ENCODE results near the gene PSAP.
"Not testable (repeated sequence)": the region's sequence is repeated elsewhere in the genome, so short reads cannot be mapped to it uniquely, and the experiment has no call there.

PSAP gene

GRCh38 chr10:71852355-71852937, 1.4 kb upstream of the PSAP start:
- Histone ChIP-seq H2BK12ac (ENCODE audit: low read length) (no peak overlapping the region), H4K91ac (ENCODE audit: low read depth, low read length) (peak overlapping the region; percentile 15), H3K9me3 (ENCODE audit: insufficient read depth, low read depth, low read length) (peaks cover 2% of the 10 kb centered on the region)

GRCh38 chr10:71851465-71852095, 529 bp upstream of the PSAP start:
- WGBS (ENCODE audit: extremely low coverage, insufficient coverage, insufficient read length), result no CpG with 5 or more reads among the region's 20 CpGs
- H3K27ac ChIP-seq (ENCODE audit: low read depth, low read length); H3K36me3 ChIP-seq (ENCODE audit: control insufficient read depth in 1 of 2, insufficient read depth in 2 of 2, low read length in 2 of 2); H3K23ac ChIP-seq (ENCODE audit: low read length); H3K27me3 ChIP-seq (ENCODE audit: insufficient read depth, low read length); H3K4me3 ChIP-seq (ENCODE audit: low read depth, low read length); H3K9me3 ChIP-seq (ENCODE audit: insufficient read depth, low read depth, low read length); H3K9ac ChIP-seq (ENCODE audit: low read length); DNase-seq: not testable (repeated sequence)
- peaks cover 2 to 11% of the 10 kb centered on the region in 2 experiments for H3K4me1 ChIP-seq (ENCODE audit: control insufficient read depth in 1 of 2, insufficient read depth in 2 of 2, low read length in 2 of 2)
- H4K12ac ChIP-seq (ENCODE audit: low read depth, low read length), result peak overlapping the region; percentile 46
- peaks cover 26% of the 10 kb centered on the region for H3K79me2 ChIP-seq (ENCODE audit: control insufficient read depth, insufficient read depth, low read length, poor library complexity)
- peak overlapping the region; percentile 24 for H2BK5ac ChIP-seq (ENCODE audit: low read depth, low read length, poor library complexity)
- H2BK120ac ChIP-seq (ENCODE audit: insufficient read depth, low read length, poor library complexity), result peak overlapping the region; percentile 50
- H2BK12ac ChIP-seq (ENCODE audit: low read length), result peak overlapping the region; percentile 27
- peak overlapping the region; percentile 71 for H4K8ac ChIP-seq (ENCODE audit: low read depth, low read length)
- peak overlapping the region; percentile 31 for H3K14ac ChIP-seq (ENCODE audit: low read length)
- peak overlapping the region; percentile 26 for H2AFZ ChIP-seq (ENCODE audit: insufficient read depth, low read length, poor library complexity)
- peak overlapping the region; percentile 81 for H3K4ac ChIP-seq (ENCODE audit: low read depth, low read length)
- H2AK5ac ChIP-seq (ENCODE audit: low read length), result peak overlapping the region; percentile 31
- H4K91ac ChIP-seq (ENCODE audit: low read depth, low read length), result peak overlapping the region; percentile 78
- H3K18ac ChIP-seq (ENCODE audit: low read length), result peak overlapping the region; percentile 79
- H3K4me2 ChIP-seq (ENCODE audit: low read length), result peak overlapping the region; percentile 42
- peaks cover 12% of the 10 kb centered on the region for H3K79me1 ChIP-seq (ENCODE audit: low read length)

More at GRCh38 chr10:71852355-71852937, 1.4 kb upstream of the PSAP start:
- Histone ChIP-seq H3K14ac (ENCODE audit: low read length) (no peak overlapping the region), H4K8ac (ENCODE audit: low read depth, low read length) (no peak overlapping the region), H3K18ac (ENCODE audit: low read length) (no peak overlapping the region), H3K27me3 (ENCODE audit: insufficient read depth, low read length) (no peaks in the 10 kb centered on the region), H3K23ac (ENCODE audit: low read length) (no peak overlapping the region), H2AFZ (ENCODE audit: insufficient read depth, low read length, poor library complexity) (no peak overlapping the region), H3K36me3 (ENCODE audit: control insufficient read depth in 1 of 2, insufficient read depth in 2 of 2, low read length in 2 of 2) (peaks cover 3% of the 10 kb centered on the region in 2 experiments), H4K12ac (ENCODE audit: low read depth, low read length) (no peak overlapping the region), H3K4me2 (ENCODE audit: low read length) (no peak overlapping the region), H2AK5ac (ENCODE audit: low read length) (peak overlapping the region; percentile 1), H2BK120ac (ENCODE audit: insufficient read depth, low read length, poor library complexity) (no peak overlapping the region), H3K4me3 (ENCODE audit: low read depth, low read length) (no peak overlapping the region), H3K9ac (ENCODE audit: low read length) (no peak overlapping the region), H3K79me2 (ENCODE audit: control insufficient read depth, insufficient read depth, low read length, poor library complexity) (peaks cover 21% of the 10 kb centered on the region), H3K4me1 (ENCODE audit: control insufficient read depth in 1 of 2, insufficient read depth in 2 of 2, low read length in 2 of 2) (peaks cover 2 to 11% of the 10 kb centered on the region in 2 experiments), H3K79me1 (ENCODE audit: low read length) (peaks cover 12% of the 10 kb centered on the region), H3K27ac (ENCODE audit: low read depth, low read length) (no peak overlapping the region), H2BK5ac (ENCODE audit: low read depth, low read length, poor library complexity) (no peak overlapping the region), H3K4ac (ENCODE audit: low read depth, low read length) (no peak overlapping the region)
- no peak for DNase-seq
- no CpG with 5 or more reads among the region's 11 CpGs for WGBS (ENCODE audit: extremely low coverage, insufficient coverage, insufficient read length)

- peak overlapping the region; percentile 7 for H2AK5ac ChIP-seq (ENCODE audit: low read length)
- no peaks in the 10 kb centered on the region for H3K9me3 ChIP-seq (ENCODE audit: insufficient read depth, low read depth, low read length)
- no CpG with 5 or more reads among the region's 13 CpGs for WGBS (ENCODE audit: extremely low coverage, insufficient coverage, insufficient read length)
Measured at GRCh38 chr10:71850021-71850742, 869 bp downstream of the PSAP start.

GRCh38 chr10:71849461-71849908, 1.6 kb downstream of the PSAP start:
- no peak overlapping the region for H3K27ac ChIP-seq (ENCODE audit: low read depth, low read length)
- H3K18ac ChIP-seq (ENCODE audit: low read length), result no peak overlapping the region
- DNase-seq, result peak in 1 of 2 donors; percentile 57
- H3K9me3 ChIP-seq (ENCODE audit: insufficient read depth, low read depth, low read length), result no peaks in the 10 kb centered on the region
- H3K4me2 ChIP-seq (ENCODE audit: low read length), result peak overlapping the region; percentile 13
- H3K79me1 ChIP-seq (ENCODE audit: low read length), result peaks cover 12% of the 10 kb centered on the region
- no peak overlapping the region for H2BK120ac ChIP-seq (ENCODE audit: insufficient read depth, low read length, poor library complexity)
- H3K9ac ChIP-seq (ENCODE audit: low read length), result no peak overlapping the region
- peak overlapping the region; percentile 98 for H3K4ac ChIP-seq (ENCODE audit: low read depth, low read length)
- H3K4me3 ChIP-seq (ENCODE audit: low read depth, low read length), result no peak overlapping the region
- no CpG with 5 or more reads among the region's 17 CpGs for WGBS (ENCODE audit: extremely low coverage, insufficient coverage, insufficient read length)
- H4K91ac ChIP-seq (ENCODE audit: low read depth, low read length), result no peak overlapping the region
- no peak overlapping the region for H2AFZ ChIP-seq (ENCODE audit: insufficient read depth, low read length, poor library complexity)
- H3K14ac ChIP-seq (ENCODE audit: low read length), result no peak overlapping the region
- H2BK12ac ChIP-seq (ENCODE audit: low read length), result no peak overlapping the region
- H3K79me2 ChIP-seq (ENCODE audit: control insufficient read depth, insufficient read depth, low read length, poor library complexity), result peaks cover 28% of the 10 kb centered on the region
- H2AK5ac ChIP-seq (ENCODE audit: low read length), result no peak overlapping the region
- no peak overlapping the region for H3K23ac ChIP-seq (ENCODE audit: low read length)
- peaks cover 2 to 13% of the 10 kb centered on the region in 2 experiments for H3K4me1 ChIP-seq (ENCODE audit: control insufficient read depth in 1 of 2, insufficient read depth in 2 of 2, low read length in 2 of 2)
- no peak overlapping the region for H4K8ac ChIP-seq (ENCODE audit: low read depth, low read length)
- peaks cover 3% of the 10 kb centered on the region in 2 experiments for H3K36me3 ChIP-seq (ENCODE audit: control insufficient read depth in 1 of 2, insufficient read depth in 2 of 2, low read length in 2 of 2)
- no peak overlapping the region for H4K12ac ChIP-seq (ENCODE audit: low read depth, low read length)
- H3K27me3 ChIP-seq (ENCODE audit: insufficient read depth, low read length), result no peaks in the 10 kb centered on the region
- H2BK5ac ChIP-seq (ENCODE audit: low read depth, low read length, poor library complexity), result no peak overlapping the region

More at GRCh38 chr10:71850021-71850742, 869 bp downstream of the PSAP start:
- Histone ChIP-seq H3K23ac (ENCODE audit: low read length) (no peak overlapping the region), H3K79me2 (ENCODE audit: control insufficient read depth, insufficient read depth, low read length, poor library complexity) (peaks cover 28% of the 10 kb centered on the region), H3K36me3 (ENCODE audit: control insufficient read depth in 1 of 2, insufficient read depth in 2 of 2, low read length in 2 of 2) (peaks cover 3% of the 10 kb centered on the region in 2 experiments), H2BK120ac (ENCODE audit: insufficient read depth, low read length, poor library complexity) (peak overlapping the region; percentile 94), H4K8ac (ENCODE audit: low read depth, low read length) (peak overlapping the region; percentile 94), H4K91ac (ENCODE audit: low read depth, low read length) (peak overlapping the region; percentile 92), H3K14ac (ENCODE audit: low read length) (peak overlapping the region; percentile 98), H3K79me1 (ENCODE audit: low read length) (peaks cover 12% of the 10 kb centered on the region), H3K27ac (ENCODE audit: low read depth, low read length) (peak overlapping the region; percentile 98), H4K12ac (ENCODE audit: low read depth, low read length) (peak overlapping the region; percentile 89), H2BK5ac (ENCODE audit: low read depth, low read length, poor library complexity) (peak overlapping the region; percentile 99), H2AFZ (ENCODE audit: insufficient read depth, low read length, poor library complexity) (peak overlapping the region; percentile 93), H2BK12ac (ENCODE audit: low read length) (peak overlapping the region; percentile 16), H3K4me2 (ENCODE audit: low read length) (peak overlapping the region; percentile 56), H3K4me3 (ENCODE audit: low read depth, low read length) (peak overlapping the region; percentile 80), H3K27me3 (ENCODE audit: insufficient read depth, low read length) (no peaks in the 10 kb centered on the region), H3K9ac (ENCODE audit: low read length) (peak overlapping the region; percentile 82), H3K4me1 (ENCODE audit: control insufficient read depth in 1 of 2, insufficient read depth in 2 of 2, low read length in 2 of 2) (peaks cover 2 to 13% of the 10 kb centered on the region in 2 experiments), H3K18ac (ENCODE audit: low read length) (peak overlapping the region; percentile 98), H3K4ac (ENCODE audit: low read depth, low read length) (peak overlapping the region; percentile 78)
- peak in 1 of 2 donors; percentile 65 for DNase-seq
